T-helper 1 cell treated with Interleukin-12 subunit alpha and Interleukin-12 subunit beta and Interleukin-4 antibody, amounts not matched to agents 30 μg/mL and 1 μg/mL, for 36 hours (primary cell): ENCODE measurements around the gene RALBP1.

Experiments
- H3K27ac Mint-ChIP-seq: one replicate; pipeline ENCODE4 v1.8.0; 2021; ENCODE audit warnings: mild to moderate bottlenecking, mixed read lengths
- H3K27me3 Mint-ChIP-seq: one replicate; pipeline ENCODE4 v1.8.0; 2021; ENCODE audit warnings: low read depth, mixed read lengths
- H3K36me3 Mint-ChIP-seq: one replicate; pipeline ENCODE4 v1.8.0; 2021; ENCODE audit warnings: low read depth, mixed read lengths
- H3K4me1 Mint-ChIP-seq: one replicate; pipeline ENCODE4 v1.8.0; 2021; ENCODE audit warnings: low read depth, mixed read lengths
- H3K4me3 Mint-ChIP-seq: one replicate; pipeline ENCODE4 v1.8.0; 2021; ENCODE audit warnings: mild to moderate bottlenecking, moderate library complexity, mixed read lengths
- H3K9me3 Mint-ChIP-seq: one replicate; pipeline ENCODE4 v1.8.0; 2021; ENCODE audit warnings: mixed read lengths

The RALBP1 gene

DNA sequence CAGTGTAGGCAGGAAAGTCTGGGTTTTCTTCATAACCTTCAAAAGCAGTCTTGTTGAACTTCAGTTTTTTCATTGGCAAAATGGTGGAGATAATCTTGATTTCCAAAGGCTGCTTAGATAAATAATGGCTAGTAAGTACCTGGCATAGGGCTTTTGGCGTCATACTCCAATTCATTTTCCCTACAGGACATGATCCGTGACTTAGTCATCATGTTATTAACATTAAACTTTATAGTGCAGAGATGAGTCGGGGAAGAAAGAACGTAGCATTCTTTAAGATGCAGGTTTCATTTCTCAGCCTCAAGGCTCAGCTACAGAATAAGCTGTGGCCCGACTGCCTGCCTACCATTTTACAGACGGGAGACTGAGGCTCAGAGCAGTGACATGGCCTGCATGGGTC is 64.0 kb downstream of the RALBP1 start:
- Mint-ChIP-seq H3K36me3 (peaks cover 12% of the 10 kb centered on the region), H3K27me3 (no peaks in the 10 kb centered on the region), H3K27ac (no peak overlapping the region), H3K4me3 (no peak overlapping the region), H3K9me3 (no peaks in the 10 kb centered on the region), H3K4me1 (peaks cover 2% of the 10 kb centered on the region)

DNA sequence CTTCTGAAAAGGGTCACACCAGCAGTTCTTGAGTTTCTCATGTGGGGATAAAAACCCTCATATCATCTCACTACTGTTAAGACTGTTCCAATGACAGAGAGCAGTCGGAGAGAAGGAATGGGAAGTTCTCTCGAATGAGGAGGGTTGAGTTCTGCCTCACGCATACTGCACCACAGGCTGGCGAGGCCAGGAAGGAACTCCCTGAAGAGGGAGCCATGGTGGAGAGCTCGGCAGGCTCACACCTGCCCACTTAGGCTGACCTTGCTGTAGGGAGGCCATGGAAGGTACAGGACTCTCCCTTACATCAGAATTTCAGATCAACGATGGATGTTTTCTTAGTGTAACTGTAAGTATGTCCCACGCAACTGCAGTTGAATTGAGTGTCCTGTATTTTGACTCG is 64.6 kb downstream of the RALBP1 start:
- peaks cover 2% of the 10 kb centered on the region for H3K4me1 Mint-ChIP-seq
- H3K27ac Mint-ChIP-seq = no peak overlapping the region
- H3K4me3 Mint-ChIP-seq = no peak overlapping the region
- H3K9me3 Mint-ChIP-seq = no peaks in the 10 kb centered on the region
- no peaks in the 10 kb centered on the region for H3K27me3 Mint-ChIP-seq
- H3K36me3 Mint-ChIP-seq = peaks cover 12% of the 10 kb centered on the region

DNA sequence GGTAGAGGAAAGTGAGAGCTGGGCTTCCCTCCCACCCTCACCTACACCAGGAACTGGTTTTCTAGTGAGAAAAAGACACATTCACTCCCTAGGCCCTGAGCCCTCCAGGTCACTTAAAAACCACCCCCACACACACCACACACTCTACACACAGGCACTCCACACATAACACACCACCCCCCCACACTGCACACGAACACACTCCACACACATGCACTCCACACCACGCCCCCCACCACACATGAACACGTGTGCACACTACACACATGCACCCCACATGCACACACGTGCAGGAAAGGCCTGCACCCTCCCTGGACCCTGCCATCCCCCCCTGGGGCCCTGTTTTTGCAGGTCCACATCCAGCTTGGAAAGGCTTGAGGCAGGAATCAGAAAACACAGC is 67.6 kb downstream of the RALBP1 start:
- H3K36me3 Mint-ChIP-seq = peaks cover 8% of the 10 kb centered on the region
- H3K4me3 Mint-ChIP-seq = no peak overlapping the region
- H3K27ac Mint-ChIP-seq = no peak overlapping the region
- H3K27me3 Mint-ChIP-seq = no peaks in the 10 kb centered on the region
- H3K9me3 Mint-ChIP-seq = no peaks in the 10 kb centered on the region
- peaks cover 2% of the 10 kb centered on the region for H3K4me1 Mint-ChIP-seq

DNA sequence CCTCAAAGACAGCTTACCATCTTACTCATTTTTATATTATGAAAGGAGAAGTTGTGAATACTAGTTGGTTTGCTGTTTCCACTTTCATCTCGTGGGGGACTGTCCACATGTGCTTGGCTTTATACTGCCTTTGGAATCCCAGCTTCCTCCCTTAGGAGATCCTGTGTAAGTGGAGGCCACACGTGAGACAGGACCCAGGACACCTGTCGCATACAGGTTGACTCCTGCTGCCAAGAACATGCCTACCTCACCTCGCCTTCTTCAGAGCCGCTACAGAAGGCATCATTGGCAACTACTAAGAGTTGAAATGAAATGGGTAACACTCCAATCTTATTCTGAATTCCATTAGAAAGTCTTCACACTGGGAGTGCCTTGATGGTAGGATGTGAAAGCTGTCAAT is 69.7 kb downstream of the RALBP1 start:
- H3K9me3 Mint-ChIP-seq = no peaks in the 10 kb centered on the region
- H3K27me3 Mint-ChIP-seq = no peaks in the 10 kb centered on the region
- H3K4me1 Mint-ChIP-seq = peaks cover 2% of the 10 kb centered on the region
- peaks cover 16% of the 10 kb centered on the region for H3K36me3 Mint-ChIP-seq
- no peak overlapping the region for H3K4me3 Mint-ChIP-seq
- no peak overlapping the region for H3K27ac Mint-ChIP-seq

DNA sequence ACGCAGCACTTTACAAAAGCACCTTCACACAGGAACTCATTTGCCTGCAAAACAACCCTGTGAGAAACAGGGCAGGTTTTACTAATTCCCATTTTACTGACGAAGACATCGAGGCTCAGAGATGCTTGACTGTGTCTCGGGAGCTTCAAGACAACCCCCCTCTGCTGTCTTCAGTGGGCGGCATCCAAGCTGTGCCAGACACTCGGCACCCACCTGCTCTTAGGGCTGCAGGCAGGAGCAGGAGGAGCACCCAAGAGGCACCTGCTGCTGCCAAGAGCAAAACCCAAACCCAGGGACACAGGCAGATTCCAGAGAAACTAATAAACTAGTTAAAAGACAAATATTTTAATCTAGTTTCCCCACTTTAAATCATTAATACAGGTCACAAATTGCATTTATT is 71.2 kb downstream of the RALBP1 start:
- Mint-ChIP-seq H3K36me3 (peaks cover 17% of the 10 kb centered on the region), H3K27me3 (no peaks in the 10 kb centered on the region), H3K27ac (no peak overlapping the region), H3K4me3 (no peak overlapping the region), H3K4me1 (peaks cover 2% of the 10 kb centered on the region), H3K9me3 (no peaks in the 10 kb centered on the region)

DNA sequence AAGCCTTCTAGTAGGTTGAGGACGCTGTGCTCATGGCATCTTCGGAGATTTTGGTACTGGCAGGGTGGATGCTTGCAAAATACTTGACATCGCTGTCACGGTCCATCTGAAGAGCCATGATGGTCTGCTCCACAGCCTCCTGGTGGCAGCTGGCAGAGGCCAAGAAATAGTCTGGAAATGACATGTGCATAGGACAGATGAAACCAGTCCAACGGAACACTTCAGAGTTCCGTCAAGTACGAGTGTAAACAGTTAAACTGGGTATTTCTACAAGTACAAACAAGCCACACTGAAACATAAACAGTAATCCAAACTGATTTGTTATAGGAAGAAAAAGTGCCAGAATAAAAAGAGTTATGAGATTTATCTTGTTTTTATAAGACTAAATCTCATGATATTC is 72.5 kb downstream of the RALBP1 start:
- Mint-ChIP-seq H3K27me3 (no peaks in the 10 kb centered on the region), H3K4me3 (no peak overlapping the region), H3K4me1 (peaks cover 2% of the 10 kb centered on the region), H3K9me3 (no peaks in the 10 kb centered on the region), H3K27ac (no peak overlapping the region), H3K36me3 (peaks cover 24% of the 10 kb centered on the region)

DNA sequence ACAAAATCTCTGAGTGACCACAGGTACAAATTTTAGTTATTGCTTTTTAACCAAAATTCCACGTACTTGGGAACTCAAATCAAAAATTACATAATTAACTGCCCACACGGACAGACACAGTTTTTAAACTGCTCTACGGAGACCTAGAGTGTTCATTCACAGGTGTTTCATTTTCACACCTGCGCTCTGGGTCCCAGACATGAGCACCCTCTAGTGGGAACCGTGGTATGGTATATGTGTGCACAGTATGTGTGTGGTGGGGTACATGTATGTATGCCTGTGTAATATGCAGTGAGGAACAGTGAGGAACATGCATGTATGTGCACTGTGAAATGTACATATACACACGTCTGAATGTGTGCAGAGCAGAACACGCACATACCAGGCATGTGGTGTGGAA is 74.1 kb downstream of the RALBP1 start:
- no peak overlapping the region for H3K27ac Mint-ChIP-seq

DNA sequence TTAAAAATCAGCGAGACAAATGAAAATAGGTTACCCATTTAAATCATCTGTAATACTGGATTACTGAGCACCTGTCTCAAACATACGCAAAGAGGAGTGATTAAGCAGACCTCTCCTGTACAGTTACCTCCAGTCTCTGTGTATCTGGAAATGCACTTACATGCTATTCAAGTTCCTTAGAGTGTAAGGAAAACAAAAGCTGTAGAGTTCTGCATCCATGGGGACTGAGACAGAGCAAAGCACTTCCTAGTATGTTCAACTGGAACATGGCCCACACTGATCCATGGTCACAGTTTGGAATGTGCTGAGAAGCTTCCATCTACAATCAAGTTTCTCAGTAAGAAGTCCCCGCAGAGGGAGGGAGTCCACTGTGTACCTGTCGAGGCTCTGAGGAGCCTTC is 75.1 kb downstream of the RALBP1 start:
- Mint-ChIP-seq H3K9me3 (no peaks in the 10 kb centered on the region), H3K4me3 (no peak overlapping the region), H3K4me1 (no peaks in the 10 kb centered on the region), H3K27me3 (no peaks in the 10 kb centered on the region), H3K36me3 (peaks cover 35% of the 10 kb centered on the region), H3K27ac (no peak overlapping the region)

More for the DNA sequence above, 74.1 kb downstream of the RALBP1 start:
- Mint-ChIP-seq H3K4me1 (no peaks in the 10 kb centered on the region), H3K4me3 (no peak overlapping the region), H3K9me3 (no peaks in the 10 kb centered on the region), H3K27me3 (no peaks in the 10 kb centered on the region), H3K36me3 (peaks cover 30% of the 10 kb centered on the region)

DNA sequence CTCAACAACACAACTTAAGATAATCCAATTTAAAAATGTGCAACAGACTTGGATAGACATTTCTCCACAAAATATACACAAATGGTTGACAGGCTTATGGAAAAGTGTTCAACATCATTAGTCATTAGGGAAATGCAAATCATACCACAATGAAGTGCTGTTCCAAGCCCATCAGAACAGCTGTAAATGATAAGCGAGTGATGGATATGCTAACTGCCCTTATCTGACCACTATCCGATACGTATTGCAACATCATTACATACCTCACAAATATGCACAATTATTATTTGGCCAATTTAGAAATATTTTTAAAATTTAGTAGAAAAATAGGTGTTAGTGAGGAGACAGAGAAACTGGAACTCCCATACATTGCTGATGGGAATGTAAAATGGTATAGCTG is 76.9 kb downstream of the RALBP1 start:
- H3K4me1 Mint-ChIP-seq = no peaks in the 10 kb centered on the region
- H3K27ac Mint-ChIP-seq = no peak overlapping the region
- no peaks in the 10 kb centered on the region for H3K27me3 Mint-ChIP-seq
- peaks cover 38% of the 10 kb centered on the region for H3K36me3 Mint-ChIP-seq
- no peak overlapping the region for H3K4me3 Mint-ChIP-seq
- H3K9me3 Mint-ChIP-seq = no peaks in the 10 kb centered on the region

DNA sequence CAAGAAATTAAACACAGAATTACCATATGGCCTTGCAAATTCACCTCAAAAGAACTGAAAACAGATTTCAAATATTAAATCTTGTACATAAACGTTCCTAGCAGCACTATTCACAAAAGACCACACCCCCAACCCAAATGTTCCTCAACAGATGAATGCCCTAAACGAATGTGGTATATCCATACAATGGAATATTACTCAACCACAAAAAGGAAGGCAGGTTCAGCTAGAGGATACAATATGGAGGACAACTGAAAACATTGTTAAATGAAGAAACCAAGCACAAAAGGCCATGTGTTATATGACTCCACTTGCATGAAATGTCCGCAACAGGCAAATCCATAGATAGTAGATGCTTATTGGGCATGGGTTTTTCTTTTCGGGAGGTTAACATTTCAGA is 77.3 kb downstream of the RALBP1 start:
- Mint-ChIP-seq H3K36me3 (peaks cover 40% of the 10 kb centered on the region), H3K4me1 (no peaks in the 10 kb centered on the region), H3K4me3 (no peak overlapping the region), H3K9me3 (no peaks in the 10 kb centered on the region), H3K27me3 (no peaks in the 10 kb centered on the region), H3K27ac (no peak overlapping the region)

DNA sequence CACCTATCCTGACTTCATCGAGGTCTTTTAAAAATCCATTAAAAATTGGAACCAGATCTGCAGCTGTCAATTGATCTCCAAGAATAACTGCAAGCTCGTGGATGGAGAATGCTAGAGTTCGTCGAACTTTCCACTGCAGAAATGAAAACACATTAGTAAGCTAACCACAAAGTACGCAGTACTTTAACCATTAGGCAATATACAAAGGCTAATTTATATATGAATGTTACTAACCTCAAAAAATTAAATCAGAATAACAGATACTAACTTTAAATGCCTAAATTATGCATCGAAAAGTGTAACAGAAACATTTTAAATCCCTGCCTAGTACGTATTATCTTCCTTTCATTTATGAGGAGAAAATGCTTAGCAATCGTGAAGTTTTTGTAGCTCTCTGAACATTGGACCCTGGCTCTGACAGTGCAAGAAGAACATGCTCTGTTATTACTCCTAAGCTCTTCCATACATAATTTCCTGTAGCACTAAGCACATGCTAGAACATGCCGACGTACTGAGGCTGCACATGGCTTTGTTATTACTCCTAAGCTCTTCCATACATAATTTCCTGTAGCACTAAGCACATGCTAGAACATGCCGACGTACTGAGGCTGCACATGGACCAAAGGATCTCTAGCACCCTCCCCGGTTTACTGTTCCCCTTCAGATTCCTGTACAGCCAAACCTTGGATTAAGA is 82.1 kb downstream of the RALBP1 start:
- Mint-ChIP-seq H3K9me3 (no peaks in the 10 kb centered on the region), H3K4me3 (no peak overlapping the region), H3K27ac (no peak overlapping the region), H3K36me3 (peaks cover 32% of the 10 kb centered on the region), H3K4me1 (no peaks in the 10 kb centered on the region), H3K27me3 (no peaks in the 10 kb centered on the region)

DNA sequence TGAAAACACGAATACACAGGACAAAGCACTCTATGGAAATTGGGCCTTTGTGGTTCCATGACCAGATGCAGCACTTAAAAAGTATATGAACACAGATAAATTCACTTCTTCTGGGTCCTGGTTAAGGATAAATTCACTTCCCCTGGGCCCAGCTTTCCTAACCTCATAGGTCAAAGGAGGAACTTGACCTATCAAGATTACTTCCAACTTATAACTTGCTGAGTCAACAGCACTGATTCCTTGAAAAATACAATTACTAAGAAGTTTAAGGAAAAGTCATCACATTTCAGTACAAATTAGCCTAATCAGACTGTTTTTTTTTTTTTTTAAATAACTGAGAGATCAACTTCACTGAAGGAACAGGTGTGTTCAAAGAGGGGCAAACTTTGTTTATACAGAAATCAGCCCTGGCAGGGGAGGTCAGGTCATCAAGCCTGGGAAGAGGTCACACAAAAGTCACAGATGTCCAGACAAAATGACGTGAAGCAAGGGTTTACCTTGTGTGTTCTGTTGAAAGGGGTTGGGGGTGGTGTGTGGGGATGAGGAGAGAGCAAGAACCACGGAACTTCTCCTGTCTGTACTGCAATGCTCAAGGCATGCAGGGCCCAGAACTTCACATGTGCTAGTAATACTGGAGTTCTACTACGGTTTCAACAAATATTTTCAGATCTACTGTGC is 83.2 kb downstream of the RALBP1 start:
- no peaks in the 10 kb centered on the region for H3K27me3 Mint-ChIP-seq
- no peaks in the 10 kb centered on the region for H3K9me3 Mint-ChIP-seq
- H3K36me3 Mint-ChIP-seq = peaks cover 33% of the 10 kb centered on the region
- H3K4me3 Mint-ChIP-seq = no peak overlapping the region
- H3K27ac Mint-ChIP-seq = no peak overlapping the region
- no peaks in the 10 kb centered on the region for H3K4me1 Mint-ChIP-seq

DNA sequence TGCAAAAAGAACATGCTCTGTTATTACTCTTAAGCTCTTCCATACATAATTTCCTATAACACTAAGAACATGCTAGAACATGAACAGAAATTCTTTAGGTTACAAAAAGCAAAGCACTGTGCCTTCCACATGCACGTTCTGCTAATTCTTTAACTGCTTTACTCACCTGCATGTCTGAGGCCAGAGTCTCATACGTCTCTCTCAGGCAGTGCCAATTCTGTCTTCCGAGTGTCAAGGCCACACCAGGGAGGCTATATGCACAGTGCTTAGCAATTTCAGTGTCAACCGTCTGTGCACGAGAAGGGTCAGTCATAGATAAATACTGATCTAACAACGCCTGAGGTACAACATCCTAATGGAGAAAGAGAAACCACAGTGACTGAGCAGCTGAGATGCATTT is 83.9 kb downstream of the RALBP1 start:
- Mint-ChIP-seq H3K27me3 (no peaks in the 10 kb centered on the region), H3K4me3 (no peak overlapping the region), H3K27ac (no peak overlapping the region), H3K4me1 (no peaks in the 10 kb centered on the region), H3K36me3 (peaks cover 33% of the 10 kb centered on the region), H3K9me3 (no peaks in the 10 kb centered on the region)

DNA sequence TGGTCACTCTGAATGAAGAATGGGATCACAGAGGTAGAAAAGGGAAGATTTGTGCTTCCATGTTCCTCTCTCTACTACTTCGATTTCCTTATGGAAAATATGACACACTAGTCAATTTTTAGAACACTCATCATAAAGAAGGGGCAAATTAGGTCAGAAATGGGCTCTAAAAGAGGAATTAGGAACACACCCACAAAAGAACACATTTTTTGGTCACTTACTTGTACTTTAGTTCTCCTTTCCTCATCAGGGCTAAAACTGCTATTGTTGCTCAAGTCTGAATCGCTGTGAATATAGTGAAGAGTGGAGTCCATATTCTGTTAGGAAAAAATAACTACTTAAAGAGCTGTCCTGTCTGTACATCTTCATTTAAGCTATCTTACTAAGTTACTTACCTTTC is 86.4 kb downstream of the RALBP1 start:
- H3K36me3 Mint-ChIP-seq = peaks cover 22% of the 10 kb centered on the region
- no peak overlapping the region for H3K4me3 Mint-ChIP-seq
- no peak overlapping the region for H3K27ac Mint-ChIP-seq
- no peaks in the 10 kb centered on the region for H3K4me1 Mint-ChIP-seq
- H3K27me3 Mint-ChIP-seq = no peaks in the 10 kb centered on the region
- no peaks in the 10 kb centered on the region for H3K9me3 Mint-ChIP-seq

DNA sequence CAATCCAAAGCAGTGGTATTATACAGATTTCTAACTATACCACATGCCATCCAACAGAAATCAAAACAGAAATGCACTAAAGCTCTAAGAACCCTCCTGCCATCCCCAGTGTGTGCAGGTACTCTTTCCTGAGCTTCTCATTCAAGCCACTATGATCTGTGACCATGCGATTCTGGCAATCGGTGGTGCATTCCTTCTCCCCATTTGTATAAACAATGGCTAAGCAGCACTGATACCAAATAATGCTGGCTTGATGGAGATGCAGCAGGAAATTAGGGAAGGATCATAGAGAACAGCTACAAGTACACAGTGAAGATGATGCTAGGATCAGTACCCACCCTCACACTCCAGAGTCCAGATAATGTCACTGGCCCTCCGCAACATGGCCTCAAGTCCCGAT is 87.3 kb downstream of the RALBP1 start:
- Mint-ChIP-seq H3K4me3 (no peak overlapping the region), H3K4me1 (no peaks in the 10 kb centered on the region), H3K27ac (no peak overlapping the region), H3K36me3 (peaks cover 20% of the 10 kb centered on the region), H3K9me3 (no peaks in the 10 kb centered on the region), H3K27me3 (no peaks in the 10 kb centered on the region)
